Cardiac muscle cell (in vitro differentiated cells and primary cell): Measurements from ENCODE around the gene LRRC59. TPM values are rescaled to one million over a fixed set of nuclear protein-coding genes. Genes with fewer than 3 reads are reported as not detected.
"Not testable (repeated sequence)": the region's sequence is repeated elsewhere in the genome, so short reads cannot be mapped to it uniquely, and the experiment has no call there.

ENCODE experiments used
- DNase-seq, 2 donors: peaks; one replicate each; pipeline versions ENCODE4 v3.0.0 to v3.0.0-alpha.2; 2010 to 2017; ENCODE audit warnings: low read depth in 1 of 2, low spot score in 1 of 2
- H3K27ac ChIP-seq: fragments of 200-600 bp; sonication (generic); 2 replicates; pipeline ENCODE4 v1.5.1; 2016
- H3K27me3 ChIP-seq: fragments of 200-600 bp; sonication (generic); 2 replicates; pipeline ENCODE4 v1.6.0; 2016; ENCODE audit warnings: control low read depth
- H3K36me3 ChIP-seq: fragments of 200-600 bp; sonication (generic); 2 replicates; pipeline ENCODE4 v1.5.1; 2016; ENCODE audit warnings: control low read depth
- H3K4me1 ChIP-seq: fragments of 200-600 bp; sonication (generic); 2 replicates; pipeline ENCODE4 v1.8.1; 2017; ENCODE audit warnings: low read depth, mild to moderate bottlenecking, mixed run types
- H3K4me3 ChIP-seq: fragments of 200-600 bp; sonication (generic); 2 replicates; pipeline ENCODE4 v1.5.1; 2016; ENCODE audit warnings: mild to moderate bottlenecking
- H3K9me3 ChIP-seq: fragments of 200-600 bp; sonication (generic); 2 replicates; pipeline ENCODE4 v1.5.1; 2017; ENCODE audit warnings: low read depth, mild to moderate bottlenecking, control low read depth
- CTCF ChIP-seq: IDR thresholded peaks from 2 replicates; pipeline ENCODE4 v1.5.1; 2012; ENCODE audit warnings: low read depth, mild to moderate bottlenecking, low read length
- polyA plus RNA-seq: library from polyadenylated mRNA; unstranded; fragments of >200 nt; fragmentation: Nextera tagmentation; extraction: Ambion mirVana; gene quantifications from 2 replicates; pipeline ENCODE4 v1.2.1, GENCODE V29; 2016
- total RNA-seq: library from RNA; depleted of rRNA; stranded (reverse); fragments of >200 nt; gene quantifications from 2 replicates; pipeline ENCODE4 v1.2.3, GENCODE V29; 2016

LRRC59 gene
- total and polyA plus RNA-seq, 2 experiments from 2014 or later = 58.9 to 60.3 TPM

DNA sequence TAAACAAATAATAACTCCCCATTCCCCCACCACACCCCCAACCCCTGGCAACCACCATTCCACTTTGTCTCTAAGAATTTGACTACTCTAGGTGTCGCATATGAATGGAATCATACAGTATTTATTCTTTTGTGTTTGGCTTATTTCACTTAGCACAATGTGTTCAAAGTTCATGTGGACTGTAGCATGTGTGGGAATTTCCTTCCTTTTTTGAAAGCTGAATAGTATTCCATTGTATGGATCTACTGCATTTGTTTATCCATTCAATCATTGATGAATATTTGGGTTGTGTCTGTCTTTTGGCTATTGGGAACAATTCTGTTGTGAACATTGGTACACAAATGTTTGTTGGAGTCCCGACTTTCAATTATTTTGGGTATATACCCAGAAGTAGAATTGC lies 25.4 kb upstream of the LRRC59 start:
- Histone ChIP-seq H3K4me1 (peaks cover 25% of the 10 kb centered on the region), H3K27ac (no peak overlapping the region), H3K27me3 (no peaks in the 10 kb centered on the region), H3K36me3 (no peaks in the 10 kb centered on the region), H3K9me3 (no peaks in the 10 kb centered on the region), H3K4me3 (no peak overlapping the region)
- no peak for DNase-seq
- TF ChIP-seq CTCF = no peak

DNA sequence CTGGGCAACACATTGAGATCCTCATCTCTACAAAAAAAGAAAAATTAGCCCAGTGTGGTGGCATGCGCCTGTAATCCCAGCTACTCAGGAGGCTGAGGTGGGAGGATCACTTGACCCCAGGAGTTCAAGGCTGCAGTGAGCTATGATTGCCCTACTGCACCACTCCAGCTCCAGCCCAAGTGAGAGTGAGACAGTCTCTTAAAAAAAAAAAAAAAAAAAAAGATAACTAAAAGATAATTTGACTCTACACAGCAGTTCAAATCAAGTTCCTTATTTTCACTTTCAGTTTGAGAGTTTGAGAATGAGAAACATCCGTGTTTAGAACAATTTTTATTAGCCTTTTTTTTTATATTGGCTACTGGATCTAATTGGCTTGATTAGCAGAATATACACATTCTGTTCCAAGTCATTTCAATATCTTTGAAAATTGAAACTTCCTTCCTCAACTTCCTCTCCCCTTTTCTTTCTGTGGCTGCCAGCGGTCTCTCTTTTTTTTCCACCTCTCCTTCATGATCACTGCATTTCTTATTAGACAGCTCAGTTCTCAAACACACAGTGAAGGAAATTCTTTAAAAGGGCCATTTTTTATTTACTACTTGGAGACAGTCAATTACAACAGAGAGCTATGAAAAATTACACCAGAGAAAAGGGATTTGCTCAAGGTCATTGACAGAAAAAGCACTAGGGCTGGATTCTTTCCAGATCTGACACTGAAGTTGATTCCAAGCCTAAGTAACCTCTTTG lies 24.2 kb upstream of the LRRC59 start:
- peak in 1 of 2 donors; percentile 54 for DNase-seq
- peak overlapping the region; percentile 70 for H3K27ac ChIP-seq
- H3K4me3 ChIP-seq = no peak overlapping the region
- H3K9me3 ChIP-seq = no peaks in the 10 kb centered on the region
- no peaks in the 10 kb centered on the region for H3K36me3 ChIP-seq
- H3K27me3 ChIP-seq = no peaks in the 10 kb centered on the region
- peaks cover 20% of the 10 kb centered on the region for H3K4me1 ChIP-seq
- TF ChIP-seq CTCF = no peak

- Histone ChIP-seq H3K4me3 (no peak overlapping the region), H3K36me3 (no peaks in the 10 kb centered on the region), H3K27me3 (no peaks in the 10 kb centered on the region), H3K4me1 (peaks cover 18% of the 10 kb centered on the region), H3K9me3 (no peaks in the 10 kb centered on the region), H3K27ac (no peak overlapping the region)
- DNase-seq = peak in 1 of 2 donors; percentile 45
- no peak for TF ChIP-seq CTCF
Measured at GRCh38 chr17:50420419-50421112, 23.2 kb upstream of the LRRC59 start.

- not testable (repeated sequence) for DNase-seq, H3K27ac ChIP-seq, H3K27me3 ChIP-seq, H3K4me3 ChIP-seq, H3K36me3 ChIP-seq, H3K4me1 ChIP-seq, H3K9me3 ChIP-seq
Measured at GRCh38 chr17:50419577-50419976, 22.3 kb upstream of the LRRC59 start.

GRCh38 chr17:50414808-50415207 lies 17.5 kb upstream of the LRRC59 start:
- Histone ChIP-seq H3K4me1 (no peaks in the 10 kb centered on the region), H3K27me3 (no peaks in the 10 kb centered on the region), H3K9me3 (no peaks in the 10 kb centered on the region), H3K4me3 (no peak overlapping the region), H3K27ac (no peak overlapping the region), H3K36me3 (no peaks in the 10 kb centered on the region)
- TF ChIP-seq CTCF = no peak
- DNase-seq = no peak

- no peaks in the 10 kb centered on the region for H3K36me3 ChIP-seq
- H3K4me3 ChIP-seq = no peak overlapping the region
- no peaks in the 10 kb centered on the region for H3K4me1 ChIP-seq
- H3K27ac ChIP-seq = no peak overlapping the region
- H3K9me3 ChIP-seq = no peaks in the 10 kb centered on the region
- DNase-seq = no peak
- TF ChIP-seq CTCF = no peak
- H3K27me3 ChIP-seq = no peaks in the 10 kb centered on the region
Measured at GRCh38 chr17:50412188-50412732, 14.9 kb upstream of the LRRC59 start.
